Smooth muscle cell of the brain vasculature (primary cell): Measurements from ENCODE around the gene ARID1B.
"Not testable (repeated sequence)": the region's sequence is repeated elsewhere in the genome, so short reads cannot be mapped to it uniquely, and the experiment has no call there.

Experiments
- DNase-seq: peaks from one replicate; pipeline ENCODE4 v3.0.0-alpha.2; 2012; ENCODE audit warnings: low read depth, low spot score

ARID1B gene

GRCh38 chr6:156956286-156956685 lies 179.1 kb downstream of the ARID1B start:
- DNase-seq, result no peak

- no peak for DNase-seq
These were observed 180.9 kb downstream of the ARID1B start for GRCh38 chr6:156957931-156958547.

GRCh38 chr6:156960525-156960924 lies 183.3 kb downstream of the ARID1B start:
- no peak for DNase-seq

- no peak for DNase-seq
These were observed 184.2 kb downstream of the ARID1B start for GRCh38 chr6:156961282-156961892.

DNA sequence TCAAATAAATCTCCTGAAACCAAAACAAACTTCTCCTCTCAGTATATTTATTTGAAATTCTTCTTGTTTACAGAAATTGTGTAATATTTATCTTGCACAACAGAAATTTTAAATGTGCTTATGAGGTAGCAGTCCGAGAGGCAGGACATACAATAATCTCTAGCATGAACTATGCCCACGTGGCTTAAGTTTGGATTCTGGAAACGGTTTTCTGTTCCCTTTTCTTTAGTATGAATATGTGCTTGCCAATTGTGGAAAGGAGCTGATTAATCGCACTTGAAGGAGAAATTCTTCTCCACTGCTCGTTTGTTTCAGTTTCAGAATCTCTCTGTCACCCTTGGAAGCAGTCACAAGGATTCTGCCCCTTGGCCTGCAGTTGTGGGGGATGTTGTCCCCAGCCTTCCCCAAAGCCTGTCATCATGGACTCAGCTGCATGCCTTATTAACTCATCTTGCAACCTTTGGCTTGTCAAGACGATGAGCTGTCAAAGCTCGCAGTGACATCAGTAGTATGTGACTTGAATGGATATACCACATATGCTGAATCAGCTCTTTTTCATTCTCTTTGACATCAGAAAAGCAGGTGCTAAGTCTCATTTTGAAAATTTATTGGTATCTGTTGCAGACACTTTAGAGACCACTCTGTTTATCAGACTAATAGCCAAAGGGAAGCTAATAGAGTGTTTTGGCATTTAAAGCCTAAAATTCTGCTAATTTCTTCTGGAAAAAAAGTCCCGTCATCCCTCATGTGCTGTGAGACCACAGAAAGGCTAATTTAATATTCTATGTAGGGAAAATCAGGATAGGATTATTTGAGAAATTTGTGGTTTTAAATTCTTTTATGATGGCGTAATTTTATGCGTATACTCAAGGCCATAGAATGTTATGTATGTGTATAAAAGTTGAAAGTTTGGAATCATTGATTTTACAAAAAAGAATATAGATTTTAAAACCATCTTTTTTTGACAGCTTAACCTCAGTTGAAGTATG lies 186.8 kb downstream of the ARID1B start:
- DNase-seq, result no peak

GRCh38 chr6:156967852-156968251 lies 190.7 kb downstream of the ARID1B start:
- no peak for DNase-seq

GRCh38 chr6:156969233-156969632 lies 192.1 kb downstream of the ARID1B start:
- no peak for DNase-seq

- DNase-seq, result no peak
These were observed 193.5 kb downstream of the ARID1B start for GRCh38 chr6:156970595-156971112.

GRCh38 chr6:156971153-156971885 lies 194.1 kb downstream of the ARID1B start:
- DNase-seq, result no peak

DNA sequence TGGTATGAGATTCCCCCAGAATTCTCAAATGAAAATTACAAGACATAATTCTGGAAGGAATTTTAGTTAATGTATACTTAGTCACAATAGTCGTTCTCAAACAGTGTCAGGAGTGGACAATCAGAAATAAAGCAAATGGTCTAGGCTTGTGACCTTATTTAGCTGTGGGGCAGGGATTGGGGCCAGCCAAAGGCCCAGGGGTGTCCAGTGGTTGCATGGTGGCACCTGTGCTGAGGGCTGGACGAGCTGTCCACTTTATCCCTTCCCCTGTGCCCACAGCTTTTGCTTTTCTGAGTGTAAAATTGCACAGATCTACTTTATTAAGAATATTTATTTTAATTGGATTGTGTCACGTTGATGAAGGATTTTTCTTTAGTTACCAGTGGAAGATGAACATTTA lies 195.0 kb downstream of the ARID1B start:
- no peak for DNase-seq

- DNase-seq, result no peak
These were observed 197.7 kb downstream of the ARID1B start for GRCh38 chr6:156974830-156975261.

DNA sequence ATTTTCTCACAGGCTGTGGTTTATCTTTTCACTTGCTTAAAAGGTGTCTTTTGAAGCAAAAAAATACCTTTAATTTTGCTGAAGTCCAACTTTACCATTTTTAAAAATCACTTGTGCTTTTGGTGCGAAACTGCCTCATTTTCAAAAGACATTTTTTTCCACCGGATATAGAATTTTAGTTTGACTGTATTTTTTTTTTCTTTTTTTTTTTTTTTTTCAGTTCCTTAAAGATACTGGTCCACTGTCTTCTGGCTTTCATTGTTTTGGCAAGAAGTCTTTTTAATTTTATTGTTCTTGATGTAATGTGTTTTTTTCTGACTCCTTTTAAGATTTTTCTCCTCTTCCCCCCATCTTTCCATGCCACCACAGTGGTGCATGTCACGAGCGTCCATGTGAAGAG lies 198.2 kb downstream of the ARID1B start:
- DNase-seq, result no peak

DNA sequence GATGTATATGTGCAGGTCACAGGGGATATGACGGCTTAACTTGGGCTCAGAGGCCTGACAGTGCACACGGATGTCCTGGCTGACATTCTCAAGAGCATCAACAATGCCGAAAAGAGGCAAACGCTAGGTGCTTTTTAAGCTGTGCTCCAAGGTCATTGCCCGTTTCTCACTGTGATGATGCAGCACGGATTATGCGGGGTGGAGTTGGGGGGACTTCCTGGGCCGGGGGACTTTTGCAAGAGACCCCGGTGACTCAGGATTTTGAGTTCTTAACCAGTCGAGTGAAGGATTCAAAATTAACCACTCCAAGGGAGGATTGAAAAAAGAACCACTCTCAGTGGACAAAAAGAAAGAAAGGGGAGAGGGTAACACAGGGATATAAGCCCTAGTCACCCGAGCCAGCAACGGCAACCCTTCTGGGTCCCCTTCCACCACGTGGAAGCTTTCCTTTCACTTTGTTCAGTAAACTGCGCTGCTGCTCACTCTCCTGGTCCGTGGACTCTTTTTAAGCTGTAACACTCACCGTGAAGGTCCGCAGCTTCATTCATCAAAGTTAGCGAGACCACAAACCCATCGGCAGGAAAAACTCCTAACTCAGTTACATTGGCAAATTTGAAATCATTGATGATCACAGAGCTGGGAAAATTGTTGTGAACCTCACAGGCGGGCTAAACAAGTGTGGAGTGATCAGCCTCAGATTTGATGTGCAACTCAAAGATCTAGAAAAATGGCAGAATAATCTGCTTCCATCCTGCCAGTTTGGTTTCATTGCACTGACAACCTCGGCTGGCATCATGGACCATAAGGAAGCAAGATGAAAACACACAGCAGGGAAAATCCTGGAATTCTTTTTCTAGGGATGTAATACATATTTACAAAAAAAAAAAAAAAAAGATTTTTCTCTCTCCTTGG lies 199.3 kb downstream of the ARID1B start:
- DNase-seq, result no peak

- no peak for DNase-seq
These were observed 200.5 kb downstream of the ARID1B start for GRCh38 chr6:156977527-156978291.

GRCh38 chr6:156978948-156979347 lies 201.8 kb downstream of the ARID1B start:
- DNase-seq, result no peak

- no peak for DNase-seq
These were observed 203.3 kb downstream of the ARID1B start for GRCh38 chr6:156980515-156980914.

GRCh38 chr6:156980948-156981347 lies 203.8 kb downstream of the ARID1B start:
- no peak for DNase-seq

- no peak for DNase-seq
These were observed 205.0 kb downstream of the ARID1B start for GRCh38 chr6:156982168-156982567.

DNA sequence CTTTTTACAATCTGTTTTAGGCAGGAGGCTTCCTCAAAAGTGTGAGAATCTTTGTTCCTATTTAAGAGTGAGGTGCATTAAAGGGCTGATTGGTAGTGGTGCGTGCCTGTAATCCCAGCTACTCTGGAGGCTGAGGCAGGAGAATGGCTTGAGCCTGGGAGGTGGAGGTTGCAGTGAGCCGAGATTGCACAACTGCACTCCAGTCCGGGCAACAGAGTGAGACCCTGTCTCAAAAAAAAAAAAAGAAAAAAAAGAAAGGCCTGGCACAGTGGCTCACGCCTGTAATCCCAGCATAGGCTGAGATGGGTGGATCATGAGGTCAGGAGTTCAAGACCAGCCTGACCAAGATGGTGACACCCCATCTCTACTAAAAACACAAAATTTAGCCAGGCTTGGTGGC lies 205.7 kb downstream of the ARID1B start:
- not testable (repeated sequence) for DNase-seq
